Cardiac septum (tissue), 1 donor: ENCODE measurements around the gene BCL2L12. TPM values are rescaled to one million over a fixed set of nuclear protein-coding genes. Genes with fewer than 3 reads are reported as not detected.
"Not testable (repeated sequence)": the region's sequence is repeated elsewhere in the genome, so short reads cannot be mapped to it uniquely, and the experiment has no call there.

ENCODE experiments used
- DNase-seq: peaks from one replicate; pipeline ENCODE4 v3.0.0-alpha.2; 2020; ENCODE audit warnings: low spot score
- intact Hi-C: fragments of 100-400 bp; cut with DNase I; formaldehyde crosslinking; loops from one replicate; pipeline ENCODE4 v1.14.0; 2022
- long read RNA-seq: library from polyadenylated mRNA; unstranded; transcript quantifications from one replicate; pipeline ENCODE4 v2.0.0, GENCODE V29; 2021
- total RNA-seq: library from RNA; stranded (reverse); fragmentation: NEBNext Ultra II Directional; extraction: Animal tissue kit (Norgen Biotek cat#: 25700); gene quantifications from one replicate; pipeline ENCODE4 v1.2.1, GENCODE V29; 2021
- donor health status: DM: no; HTN: no; CAD: no.

BCL2L12 gene, protein sequence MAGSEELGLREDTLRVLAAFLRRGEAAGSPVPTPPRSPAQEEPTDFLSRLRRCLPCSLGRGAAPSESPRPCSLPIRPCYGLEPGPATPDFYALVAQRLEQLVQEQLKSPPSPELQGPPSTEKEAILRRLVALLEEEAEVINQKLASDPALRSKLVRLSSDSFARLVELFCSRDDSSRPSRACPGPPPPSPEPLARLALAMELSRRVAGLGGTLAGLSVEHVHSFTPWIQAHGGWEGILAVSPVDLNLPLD
- 8.9 TPM for total RNA-seq
- long read RNA-seq, partial matches to known transcripts: 1 of 4 reads
- long read RNA-seq, other reads (novel, unspliced or antisense): 0 of 4 reads

DNA sequence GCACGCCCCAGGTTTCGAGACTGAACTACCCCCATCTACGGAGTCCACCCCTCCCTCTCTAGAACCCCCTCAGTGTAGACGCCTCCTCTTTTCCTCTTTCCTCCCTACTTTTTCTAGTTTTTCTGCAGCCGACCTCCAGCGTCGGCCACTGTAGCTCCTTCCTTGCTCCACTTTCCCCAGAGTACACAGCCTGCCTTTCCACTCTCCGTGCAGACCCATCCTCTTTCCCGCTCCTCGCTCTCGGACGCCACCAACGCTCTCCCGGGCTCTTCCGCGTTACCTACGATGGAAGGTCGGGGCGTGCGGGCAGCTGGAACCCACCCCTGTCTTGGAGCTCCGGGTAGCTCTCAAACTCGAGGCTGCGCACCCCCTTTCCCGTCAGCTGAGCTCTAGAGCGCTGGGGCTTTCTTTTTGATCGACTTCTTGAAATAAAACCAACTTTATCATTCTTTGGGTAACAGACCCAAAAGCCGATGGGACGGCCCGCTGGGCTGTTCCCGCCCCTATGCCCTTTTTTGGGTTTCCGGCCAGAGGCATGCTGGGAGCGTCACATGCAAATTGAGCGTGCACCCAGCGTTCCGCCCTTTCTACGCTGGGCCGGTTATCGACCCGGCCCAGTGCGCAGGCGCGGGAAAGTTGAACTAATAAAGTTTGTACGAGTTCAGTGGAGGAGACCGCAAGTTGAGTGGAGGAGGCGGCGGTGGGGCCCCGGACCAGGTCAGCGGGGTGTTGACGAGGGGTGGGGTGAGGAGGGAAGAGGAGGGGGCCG, at the start of gene BCL2L12, which contains the start of gene IRF3:
Gene BCL2L12, plus strand, starts transcription at position 583 of the 769 bp plus-strand sequence. CDS start 760 bp downstream, outside the sequence.
Gene IRF3, minus strand, starts transcription at position 507 of the 769 bp plus-strand sequence. CDS start 1,019 bp downstream, outside the sequence.
- peak; percentile 99 for DNase-seq
- intact Hi-C loops: loop anchor here (2.0 kb wide), 1 partner anchor 23 kb away; the partner anchor contains the start of gene SCAF1

- no peak for DNase-seq
- intact Hi-C loops: no loop called here
Measured at GRCh38 chr19:49616532-49616931, 49.2 kb upstream of the BCL2L12 start.

- intact Hi-C loops: no loop called here
- no peak for DNase-seq
Measured at GRCh38 chr19:49616945-49617344, 48.8 kb upstream of the BCL2L12 start.

GRCh38 chr19:49617860-49618259, 47.9 kb upstream of the BCL2L12 start:
- intact Hi-C loops, DNase-seq: not testable (repeated sequence)

DNA sequence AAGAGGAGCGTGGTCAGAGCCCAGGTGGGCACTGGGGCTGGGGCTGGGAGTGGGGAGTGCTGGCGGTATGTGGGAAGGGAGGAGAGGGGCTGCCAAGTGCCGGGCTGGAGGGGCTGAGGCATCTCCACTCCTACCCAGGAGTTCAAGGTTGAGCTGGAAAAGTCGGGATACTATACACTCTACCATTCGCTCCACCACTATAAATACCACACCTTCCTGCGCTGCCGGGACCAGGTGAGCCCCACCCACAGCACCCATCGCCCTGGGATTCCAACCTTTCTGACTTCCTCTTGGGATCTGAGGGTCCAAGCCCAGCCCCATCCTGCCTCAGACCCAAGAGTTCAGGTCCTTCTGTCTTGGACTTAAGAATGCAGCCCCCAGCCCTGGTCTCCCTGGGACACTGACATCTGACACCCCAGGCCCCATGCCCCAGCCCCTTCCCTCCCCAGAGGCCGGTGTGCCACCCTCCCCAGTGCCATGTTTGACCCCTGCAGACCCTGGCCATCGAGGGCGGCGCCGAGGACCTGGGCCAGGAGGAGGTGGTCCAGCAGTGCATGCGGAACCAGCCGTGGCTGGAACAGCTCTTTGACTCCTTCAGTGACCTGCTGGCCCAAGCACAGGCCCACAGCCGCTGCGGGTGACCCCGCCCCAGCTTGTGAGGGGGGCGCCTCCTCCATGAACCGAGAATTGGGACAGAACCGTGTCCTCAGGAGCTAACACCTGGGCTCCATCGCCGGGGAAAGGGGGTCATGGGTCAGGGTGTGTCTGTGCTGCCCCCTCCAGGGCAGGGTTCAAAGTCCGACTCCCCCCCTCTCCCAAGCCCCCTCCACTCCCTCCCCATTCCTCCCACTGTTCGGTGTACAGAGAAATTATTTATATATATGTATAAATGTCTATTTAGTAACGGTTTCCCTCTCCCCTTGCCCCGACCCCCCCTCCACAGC, 40.5 kb upstream of the BCL2L12 start:
- DNase-seq: no peak
- intact Hi-C loops: no loop called here

DNA sequence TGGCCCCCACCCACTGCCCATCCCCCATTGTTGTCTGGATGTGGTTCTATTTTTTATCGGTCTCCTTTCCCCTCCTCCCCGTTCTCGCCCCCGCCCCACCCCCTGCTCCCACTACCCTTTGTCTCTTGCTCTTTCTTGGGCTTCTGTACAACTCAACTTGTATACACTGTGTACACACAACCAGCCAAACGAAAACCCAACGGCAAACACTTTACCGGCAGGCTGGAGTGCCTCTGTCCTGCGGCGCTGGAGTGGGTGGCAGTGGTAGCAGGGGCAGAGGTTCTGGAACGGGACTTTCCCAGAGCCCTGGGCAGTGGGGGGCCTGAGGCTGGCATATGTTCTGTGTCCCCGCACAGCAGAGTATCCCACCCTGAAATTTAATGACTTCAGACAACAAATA, 39.5 kb upstream of the BCL2L12 start:
- no peak for DNase-seq

DNA sequence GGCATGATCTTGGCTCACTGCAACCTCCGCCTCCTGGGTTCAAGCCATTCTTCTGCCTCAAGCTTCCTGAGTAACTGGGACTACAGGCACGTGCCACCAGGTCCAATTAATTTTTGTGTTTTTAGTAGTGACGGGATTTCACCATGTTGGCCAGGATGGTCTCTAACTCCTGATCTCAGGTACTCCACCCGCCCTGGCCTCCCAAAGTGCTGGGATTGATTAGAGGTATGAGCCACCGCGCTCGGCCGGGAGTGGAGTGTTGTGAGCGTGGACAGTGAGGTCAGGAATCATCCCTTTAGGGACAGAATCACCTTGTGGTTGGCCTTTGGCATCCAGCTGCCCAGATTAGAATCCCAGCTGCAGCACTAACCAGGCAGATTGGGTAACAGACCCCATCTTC, 36.1 kb upstream of the BCL2L12 start:
- DNase-seq: no peak
- intact Hi-C loops: no loop called here

More for the DNA sequence above, 39.5 kb upstream of the BCL2L12 start:
- intact Hi-C loops: no loop called here

- intact Hi-C loops: no loop called here
- DNase-seq: no peak
Measured at GRCh38 chr19:49631014-49631588, 34.6 kb upstream of the BCL2L12 start.

- DNase-seq: no peak
- intact Hi-C loops: no loop called here
Measured at GRCh38 chr19:49631610-49632192, 34.0 kb upstream of the BCL2L12 start.

GRCh38 chr19:49632576-49632975, 33.2 kb upstream of the BCL2L12 start:
- intact Hi-C loops: no loop called here
- DNase-seq: no peak

GRCh38 chr19:49633273-49633672, 32.5 kb upstream of the BCL2L12 start:
- intact Hi-C loops, DNase-seq: not testable (repeated sequence)

GRCh38 chr19:49635530-49636232, 30.1 kb upstream of the BCL2L12 start:
- intact Hi-C loops: no loop called here
- no peak for DNase-seq

DNA sequence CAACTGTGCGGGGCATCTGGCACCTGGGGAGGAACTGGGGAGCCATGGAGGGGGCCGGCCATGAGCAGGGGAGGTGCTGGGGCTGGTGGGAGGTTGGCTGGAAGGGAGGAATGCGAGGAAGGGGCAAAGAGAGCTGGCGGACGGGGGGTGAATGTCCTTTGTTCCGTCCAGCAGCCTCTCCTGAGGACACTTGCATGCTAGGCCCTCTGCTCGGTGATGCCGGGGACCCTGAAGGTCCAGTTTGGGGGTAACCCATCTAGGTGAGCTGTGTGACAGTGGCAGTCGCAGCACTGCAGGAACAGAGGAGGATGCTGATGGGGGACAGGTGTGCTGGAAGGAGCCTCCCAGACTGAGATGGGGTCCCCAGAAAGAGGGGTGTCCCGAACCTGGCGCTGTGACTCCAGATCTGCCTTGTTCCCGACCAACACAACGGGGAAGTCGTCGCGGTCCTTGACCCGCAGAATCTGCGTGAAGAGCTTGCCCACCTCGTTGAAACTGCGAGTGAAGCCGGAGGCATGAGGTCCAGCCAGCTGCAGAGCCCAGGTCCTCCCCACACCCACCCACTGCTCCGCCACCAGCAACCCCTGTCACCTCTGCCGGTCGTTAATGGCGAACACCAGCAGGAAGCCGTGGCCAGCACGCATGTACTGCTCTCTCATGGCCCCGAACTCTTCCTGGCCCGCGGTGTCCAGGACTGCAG, 29.4 kb upstream of the BCL2L12 start:
- no peak for DNase-seq
- intact Hi-C loops: no loop called here

DNA sequence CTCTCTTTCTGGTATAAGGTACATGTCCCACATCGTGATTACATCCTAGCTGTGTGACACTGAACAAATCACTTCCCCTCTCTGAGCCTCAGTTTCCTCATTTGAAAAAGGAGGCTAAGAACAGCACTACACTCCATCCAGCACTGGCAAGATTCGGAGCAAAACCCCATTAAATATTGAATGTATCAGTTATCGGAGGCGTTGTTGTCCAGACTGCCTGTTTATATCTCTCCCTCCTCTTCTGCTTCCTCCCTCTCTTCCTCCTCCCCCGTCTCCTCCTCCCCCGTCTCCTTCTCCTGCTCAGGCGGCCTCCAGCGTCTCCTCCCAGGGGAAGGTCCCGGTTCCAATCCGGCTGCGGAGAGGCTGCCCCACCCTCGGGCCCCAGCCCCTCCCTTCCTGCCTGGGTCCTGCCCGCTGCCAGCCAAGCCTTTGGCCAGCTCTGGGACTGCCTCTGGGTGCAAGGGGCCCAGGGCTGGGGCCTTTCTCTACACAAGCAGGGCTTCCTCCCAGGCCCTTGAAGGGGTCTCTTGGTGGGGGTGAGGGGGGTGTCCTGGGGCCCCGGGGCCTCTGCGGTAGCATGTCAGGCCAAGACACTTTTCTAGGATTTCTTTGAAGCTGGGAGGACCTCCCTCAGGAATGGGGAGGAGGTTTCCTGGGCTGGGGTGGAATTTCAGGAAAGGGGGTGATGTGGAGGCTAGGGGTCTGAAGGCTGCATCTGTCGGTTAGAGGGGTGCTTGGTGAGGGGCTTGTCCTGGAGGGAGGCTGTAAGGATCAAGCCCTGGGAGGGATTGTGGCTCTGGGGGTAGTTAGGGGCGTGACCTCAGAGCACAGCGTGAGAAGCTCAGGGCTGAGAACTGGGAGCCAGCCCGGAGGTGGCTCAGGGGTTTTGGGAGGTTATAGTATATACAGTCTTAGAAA, 27.7 kb upstream of the BCL2L12 start:
- intact Hi-C loops: no loop called here
- DNase-seq: peak; percentile 93

DNA sequence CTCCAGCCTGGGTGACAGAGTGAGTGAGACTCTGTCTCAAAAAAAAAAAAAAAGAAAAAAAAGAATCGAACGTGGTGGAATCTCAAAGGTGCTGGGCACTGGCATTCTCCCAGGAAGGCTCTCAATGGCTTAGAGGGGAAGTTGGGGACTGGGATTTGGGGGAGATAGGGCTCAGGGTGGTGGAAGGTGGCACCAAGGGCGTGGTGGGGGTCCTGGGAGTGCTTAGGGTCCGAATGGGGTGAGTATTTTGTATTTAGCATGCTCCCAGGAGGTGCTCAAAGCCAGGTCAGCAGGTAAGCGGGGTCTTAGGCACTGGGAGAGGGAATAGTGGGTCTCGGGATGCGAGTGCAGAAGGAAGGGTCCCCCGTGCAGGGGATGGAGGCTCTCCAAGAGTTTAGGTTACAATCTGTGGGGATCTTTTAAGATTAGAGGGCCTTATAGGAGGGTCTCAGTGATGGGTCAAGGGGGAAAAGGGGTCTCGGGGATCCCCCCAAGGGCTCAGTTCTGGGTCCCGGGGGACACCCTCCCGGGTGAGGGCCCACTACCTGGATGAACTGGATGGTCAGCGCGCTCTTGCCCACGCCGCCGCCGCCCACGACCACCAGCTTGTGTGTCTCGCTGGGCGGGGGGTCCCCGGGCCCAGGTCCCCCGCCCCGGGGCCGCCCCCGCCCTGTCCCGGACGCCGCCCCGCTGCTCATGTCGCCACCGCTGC, 26.2 kb upstream of the BCL2L12 start:
- no peak for DNase-seq
- intact Hi-C loops: loop anchor here (2.0 kb wide), 2 partner anchors 37 to 49 kb away; partner anchors contain the start of genes PRMT1 and PRR12
